ENCODE results near the gene GPR108. TPM values are rescaled to one million over a fixed set of nuclear protein-coding genes. Genes with fewer than 3 reads are reported as not detected.

GPR108 gene
- total RNA-seq, 1 experiment from 2014 or later = 43.0 TPM

GRCh38 chr19:6721138-6721474 is 16.3 kb downstream of the GPR108 start:
- Histone ChIP-seq H3K4me3 (ENCODE audit: low read depth in 2 of 2, low read length in 2 of 2) (no peak overlapping the region), H3K9me3 (ENCODE audit: control insufficient read depth, insufficient read depth, low read depth, low read length) (no peaks in the 10 kb centered on the region), H3K27me3 (ENCODE audit: control insufficient read depth, insufficient read depth, low read length) (no peaks in the 10 kb centered on the region), H3K27ac (ENCODE audit: low read length) (no peak overlapping the region), H3K4me1 (ENCODE audit: control insufficient read depth, insufficient read depth, low read length) (no peaks in the 10 kb centered on the region), H3K36me3 (ENCODE audit: control insufficient read depth, insufficient read depth, low read length) (no peaks in the 10 kb centered on the region)
- no TSS peak for BruUV-seq (replicated peaks)
- ATAC-seq (no peak), DNase-seq (ENCODE audit: low read depth, low spot score) (no peak)
- CTCF ChIA-PET = no interaction called here
- intact Hi-C loops (cut with micrococcal nuclease; ENCODE audit: unreplicated experiment) (no loop called here), in situ Hi-C loops (cut with HindIII; ENCODE audit: low pct_unique_long_range_greater_than_20kb, low sequenced_read_pairs) (no loop called here)
- POLR2A ChIA-PET = interaction anchor here (0.6 kb wide), 1 partner anchor 102 kb away, joined by 3 read pairs; no protein-coding TSS in a partner anchor
- no peak for TF ChIP-seq SIN3A (IDR thresholded peaks at IDR 0.05; ENCODE audit: borderline replicate concordance, insufficient read depth, low read depth, low read length)
- TF ChIP-seq REST (IDR thresholded peaks at IDR 0.05; ENCODE audit: insufficient read depth in 1 of 2, low read depth in 2 of 2, low read length in 1 of 2) = no peak
- no peak for TF ChIP-seq CTCF (IDR thresholded peaks at IDR 0.05)
- no peak for TF ChIP-seq TCF7L2 (IDR thresholded peaks at IDR 0.05; ENCODE audit: low read depth, low read length)
- no peak for TF ChIP-seq POLR2AphosphoS5 (IDR thresholded peaks at IDR 0.05; ENCODE audit: low read depth, low read length)

- ATAC-seq (no peak), DNase-seq (ENCODE audit: low read depth, low spot score) (no peak)
- H3K27ac ChIP-seq (ENCODE audit: low read length) = no peak within 1 kb of the TSS
- no peaks in the 10 kb centered on the region for H3K27me3 ChIP-seq (ENCODE audit: control insufficient read depth, insufficient read depth, low read length)
- H3K9me3 ChIP-seq (ENCODE audit: control insufficient read depth, insufficient read depth, low read depth, low read length) = no peaks in the 10 kb centered on the region
- H3K36me3 ChIP-seq (ENCODE audit: control insufficient read depth, insufficient read depth, low read length) = no peaks in the 10 kb centered on the region
- ChIA-PET POLR2A (interaction anchor here (0.6 kb wide), 1 partner anchor 102 kb away, joined by 3 read pairs; no protein-coding TSS in a partner anchor), CTCF (no interaction called here)
- no peaks in the 10 kb centered on the region for H3K4me1 ChIP-seq (ENCODE audit: control insufficient read depth, insufficient read depth, low read length)
- intact Hi-C loops (cut with micrococcal nuclease; ENCODE audit: unreplicated experiment) = no loop called here
- no peak within 1 kb of the TSS for H3K4me3 ChIP-seq (ENCODE audit: low read depth in 2 of 2, low read length in 2 of 2)
- BruUV-seq (replicated peaks) = no TSS peak
- TF ChIP-seq POLR2AphosphoS5 (IDR thresholded peaks at IDR 0.05; ENCODE audit: low read depth, low read length) = no peak
- TF ChIP-seq TCF7L2 (IDR thresholded peaks at IDR 0.05; ENCODE audit: low read depth, low read length) = no peak
- no peak for TF ChIP-seq CTCF (IDR thresholded peaks at IDR 0.05)
- no peak for TF ChIP-seq SIN3A (IDR thresholded peaks at IDR 0.05; ENCODE audit: borderline replicate concordance, insufficient read depth, low read depth, low read length)
- no peak for TF ChIP-seq REST (IDR thresholded peaks at IDR 0.05; ENCODE audit: insufficient read depth in 1 of 2, low read depth in 2 of 2, low read length in 1 of 2)
- in situ Hi-C loops (cut with HindIII; ENCODE audit: low pct_unique_long_range_greater_than_20kb, low sequenced_read_pairs) = no loop called here
Observed at GRCh38 chr19:6720369-6721137, 16.8 kb downstream of the GPR108 start, which contains the start of gene C3. TSS of gene C3 (minus strand) at chr19:6720650. CDS start at chr19:6720589, 61 bp downstream.
